CD1c-positive myeloid dendritic cell (primary cell): ENCODE results near the gene VSX1.
A peak's percentile ranks its signal among the peaks of the same experiment; 100 is the strongest.

Experiments
- DNase-seq: peaks from one replicate; pipeline ENCODE4 v3.0.0-alpha.2; 2016; ENCODE audit errors: extremely low spot score

VSX1 gene

DNA sequence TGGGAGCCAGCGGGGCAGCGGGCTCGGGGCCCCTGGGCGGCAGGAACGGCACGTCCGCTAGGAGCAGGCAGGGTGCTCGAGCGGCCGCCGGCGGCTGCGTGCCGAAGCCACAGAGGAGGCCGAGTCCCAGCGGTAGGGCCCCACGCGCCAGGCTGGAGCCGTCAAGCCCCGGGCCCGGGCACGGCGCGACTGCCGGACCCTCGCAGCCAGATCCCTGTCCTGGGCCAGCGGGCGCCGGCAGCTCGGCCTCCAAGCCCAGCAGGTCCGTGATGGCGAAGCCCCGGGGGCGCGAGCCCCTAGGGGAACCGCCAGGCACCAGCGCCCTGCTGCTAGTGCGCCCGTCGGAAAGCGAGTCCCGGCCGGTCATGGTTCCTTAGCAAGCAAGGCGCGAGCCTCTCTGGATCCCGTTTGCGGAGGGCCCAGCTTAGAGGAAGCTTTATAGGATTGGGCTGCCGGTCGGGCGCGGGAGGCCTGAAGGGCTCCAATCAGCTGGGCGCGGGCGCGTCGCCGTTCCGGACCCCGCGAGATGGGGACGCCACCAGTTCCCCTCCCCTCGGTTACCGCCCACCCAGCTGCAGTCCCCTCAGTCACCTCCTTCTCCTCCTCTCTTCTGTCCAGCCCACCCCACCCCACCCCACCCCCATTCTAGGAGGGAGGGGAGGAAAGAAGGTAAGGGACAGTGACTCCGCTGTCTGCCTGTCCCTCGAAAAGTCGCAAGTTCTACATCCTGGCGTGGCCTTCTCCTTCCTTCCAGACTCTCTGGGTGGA lies at the start of gene VSX1:
Gene VSX1, minus strand, starts transcription at position 412 of the 768 bp plus-strand sequence. Its CDS starts 45 bp downstream, at position 367.
- DNase-seq: no peak

DNA sequence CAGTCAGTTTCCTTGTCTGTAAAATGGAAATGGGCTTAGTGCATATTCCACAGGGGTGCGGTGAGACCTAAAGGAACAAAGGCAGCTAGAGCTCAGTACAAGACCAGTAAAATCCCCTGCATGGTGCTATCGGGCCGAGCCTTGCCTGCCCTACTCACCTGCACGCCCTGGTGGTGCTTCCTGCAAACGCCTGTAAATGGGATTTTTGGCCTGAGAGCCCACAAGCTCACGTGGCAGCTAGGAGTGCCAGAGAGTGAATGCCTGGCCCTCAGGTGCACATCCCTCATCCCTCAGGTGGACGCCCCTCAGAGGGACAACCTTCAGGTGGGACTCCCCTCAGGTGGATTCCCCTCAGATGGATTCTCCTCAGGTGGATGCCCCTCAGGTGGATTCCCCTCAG lies 48.0 kb upstream of the VSX1 start:
- no peak for DNase-seq

DNA sequence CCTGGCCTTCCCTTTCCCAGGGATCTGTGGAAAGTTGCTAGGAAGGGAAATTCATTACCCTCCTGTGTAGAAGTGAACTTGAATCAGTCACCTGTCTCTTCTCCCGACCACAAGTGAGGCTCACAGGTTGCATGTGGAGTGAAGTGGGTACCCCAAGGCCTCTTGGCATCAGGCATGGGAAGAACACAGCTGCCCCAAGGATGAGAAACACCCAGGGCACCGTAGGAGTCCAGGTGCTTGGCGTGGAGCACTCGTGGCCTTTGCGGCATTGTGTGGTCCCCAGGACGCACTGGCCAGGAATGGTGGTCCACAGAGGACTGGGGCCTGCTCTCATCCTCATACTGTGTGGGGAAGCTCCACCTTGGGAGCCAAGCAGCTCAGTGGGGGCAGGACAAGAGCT lies 47.5 kb upstream of the VSX1 start:
- no peak for DNase-seq

DNA sequence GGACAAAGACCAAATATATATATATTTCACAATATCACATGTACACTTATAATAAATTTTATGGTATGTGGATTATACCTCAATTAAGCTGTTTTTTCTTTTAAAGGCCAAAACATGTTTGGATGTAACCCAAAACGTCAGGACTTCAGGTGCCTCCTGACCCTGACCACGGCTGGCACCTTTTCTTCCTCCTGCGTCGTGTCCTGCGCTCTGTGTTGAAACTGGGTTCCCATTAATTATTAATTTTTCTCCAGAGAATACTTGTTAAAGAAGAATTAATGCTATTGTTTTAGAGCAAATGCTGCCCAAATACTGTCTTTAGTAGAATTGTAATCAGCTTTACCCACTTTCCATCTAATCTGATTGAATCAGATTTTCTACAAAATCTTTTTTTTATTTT lies 46.7 kb upstream of the VSX1 start:
- DNase-seq: no peak

DNA sequence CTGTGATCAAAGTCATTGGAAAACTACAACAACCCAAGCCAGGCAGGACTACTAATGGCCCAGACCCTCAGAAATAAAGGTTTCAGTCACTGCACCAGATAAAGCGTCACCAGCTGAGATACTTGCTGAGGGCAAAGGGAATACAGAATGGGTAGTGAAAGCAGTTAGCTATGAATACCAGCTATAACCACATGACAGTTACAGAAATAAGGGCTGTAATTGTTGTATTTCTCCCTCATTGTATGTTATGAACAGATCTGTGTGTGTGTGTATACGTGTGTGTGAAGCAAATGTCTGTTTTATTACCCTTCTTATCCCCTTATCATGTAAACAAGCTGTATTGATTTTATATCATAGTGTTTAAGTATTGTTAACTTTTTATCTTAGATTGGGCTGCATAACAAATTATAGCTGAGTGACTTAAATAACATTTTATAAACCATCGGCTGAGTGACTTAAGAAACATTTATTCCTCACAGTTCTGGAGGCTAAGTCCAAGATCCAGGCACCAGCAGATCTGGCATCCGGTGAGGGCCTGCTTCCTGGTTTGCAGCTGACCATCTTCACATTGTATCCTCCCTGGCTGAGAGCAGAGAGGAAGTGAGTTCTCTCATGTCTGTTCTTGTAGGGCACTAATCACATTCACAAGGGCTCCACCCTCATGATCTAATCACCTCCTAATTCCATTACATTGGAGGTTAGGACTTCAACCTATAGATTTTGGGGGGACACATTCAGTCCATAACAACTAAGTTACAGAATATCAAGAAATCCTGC lies 46.0 kb upstream of the VSX1 start:
- no peak for DNase-seq

DNA sequence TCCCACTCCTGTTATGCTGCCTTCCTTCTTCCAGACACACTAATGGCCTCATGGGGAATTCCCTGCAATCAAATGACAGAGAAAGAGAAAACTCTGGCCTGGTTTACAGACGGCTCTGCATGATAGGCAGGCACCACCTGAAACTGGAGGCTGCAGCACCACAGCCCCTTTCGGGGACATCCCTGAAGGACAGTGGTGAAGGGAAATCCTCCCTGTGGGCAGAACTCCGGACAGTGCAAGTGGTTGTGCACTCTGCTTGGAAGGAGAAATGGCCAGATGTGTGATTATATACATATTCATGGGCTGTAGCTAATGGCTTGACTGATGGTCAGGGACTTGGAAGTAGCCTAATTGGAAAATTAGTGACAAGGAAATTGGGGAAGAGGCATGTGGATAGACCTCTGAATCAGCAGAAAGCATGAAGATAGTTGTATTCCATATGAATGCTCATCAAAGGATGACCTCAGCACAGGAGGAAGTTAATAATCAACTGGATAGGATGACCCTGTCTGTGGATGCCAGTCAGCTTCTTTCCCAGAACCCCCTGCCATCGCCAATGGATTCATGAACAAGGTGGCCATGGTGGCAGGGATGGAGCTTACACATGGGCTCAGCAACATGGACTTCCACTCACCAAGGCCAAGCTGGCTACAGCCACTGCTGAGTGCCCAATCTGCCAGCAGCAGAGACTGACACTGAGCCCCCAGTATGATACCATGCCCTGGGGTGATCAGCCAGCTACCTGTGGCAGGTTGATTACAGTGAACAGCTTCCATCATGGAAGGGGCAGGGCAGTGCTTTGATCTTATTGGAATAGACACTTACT lies 44.5 kb upstream of the VSX1 start:
- DNase-seq: no peak

DNA sequence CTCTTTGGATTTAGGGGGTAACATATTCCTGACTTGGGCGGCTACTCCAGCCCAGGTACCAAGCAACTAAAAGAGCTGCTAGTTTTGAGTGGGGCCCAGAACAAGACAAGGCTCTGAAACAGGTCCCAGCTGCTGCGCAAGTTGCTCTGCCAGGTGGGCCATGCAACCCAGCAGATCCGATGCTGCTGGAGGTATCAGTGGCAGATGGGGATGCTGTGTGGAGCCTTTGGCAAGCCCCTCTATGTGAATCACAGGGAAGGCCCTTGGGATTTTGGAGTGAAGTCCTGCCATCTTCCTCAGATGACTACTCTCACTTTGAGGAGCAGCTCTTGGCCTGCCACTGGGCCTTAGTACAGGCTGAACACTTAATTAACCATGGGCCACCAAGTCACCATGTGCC lies 43.7 kb upstream of the VSX1 start:
- DNase-seq: no peak

DNA sequence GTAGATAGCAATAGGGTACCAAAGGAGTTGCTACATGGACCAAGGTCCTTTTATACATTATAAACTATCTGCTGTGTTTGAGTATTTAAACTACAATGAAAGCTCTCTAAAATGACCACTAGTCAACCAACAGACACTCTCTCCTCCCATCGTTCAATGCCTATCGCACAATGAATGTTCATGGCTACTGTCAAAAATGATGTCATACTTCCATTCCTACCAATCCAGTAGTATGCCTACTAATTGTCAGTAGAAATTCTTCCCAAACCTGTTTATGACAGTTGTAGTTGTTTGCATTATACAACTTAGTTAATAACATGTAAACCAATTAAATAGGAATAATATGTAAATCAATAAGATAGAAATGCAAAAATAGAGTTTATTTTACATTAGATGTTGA lies 39.0 kb upstream of the VSX1 start:
- DNase-seq: no peak

DNA sequence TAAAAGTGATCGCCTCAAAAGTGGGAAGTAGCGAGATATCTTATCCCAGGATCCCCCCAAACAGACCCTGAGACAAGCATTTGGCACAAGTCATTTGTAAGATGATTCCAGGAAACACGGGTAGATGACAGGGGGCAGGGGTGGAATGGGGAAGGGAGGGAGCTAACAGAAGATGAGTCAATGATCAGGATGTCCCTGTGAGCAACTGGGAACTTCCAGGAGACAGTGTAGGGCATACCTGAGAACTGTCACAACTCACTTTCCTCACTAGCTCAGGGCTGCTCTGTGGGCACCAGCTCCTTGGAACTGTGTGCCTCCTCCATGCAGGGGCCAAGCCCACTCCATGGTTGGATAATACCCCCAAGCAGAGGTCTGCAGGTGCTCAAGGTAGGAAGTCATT lies 38.5 kb upstream of the VSX1 start:
- DNase-seq: no peak

DNA sequence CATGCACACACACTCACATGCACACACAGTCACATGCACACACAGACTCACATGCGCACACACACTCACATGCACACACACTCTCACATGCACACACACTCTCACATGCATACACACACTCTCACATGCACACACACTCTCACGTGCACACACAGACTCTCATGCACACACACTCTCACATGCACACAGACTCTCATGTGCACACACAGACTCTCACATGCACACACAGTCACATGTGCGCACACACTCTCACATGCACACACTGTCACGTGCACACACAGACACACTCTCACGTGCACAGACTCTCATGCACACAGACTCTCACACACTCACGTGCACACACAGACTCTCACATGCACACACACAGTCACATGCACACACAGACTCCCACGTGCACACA lies 36.6 kb upstream of the VSX1 start:
- no peak for DNase-seq

DNA sequence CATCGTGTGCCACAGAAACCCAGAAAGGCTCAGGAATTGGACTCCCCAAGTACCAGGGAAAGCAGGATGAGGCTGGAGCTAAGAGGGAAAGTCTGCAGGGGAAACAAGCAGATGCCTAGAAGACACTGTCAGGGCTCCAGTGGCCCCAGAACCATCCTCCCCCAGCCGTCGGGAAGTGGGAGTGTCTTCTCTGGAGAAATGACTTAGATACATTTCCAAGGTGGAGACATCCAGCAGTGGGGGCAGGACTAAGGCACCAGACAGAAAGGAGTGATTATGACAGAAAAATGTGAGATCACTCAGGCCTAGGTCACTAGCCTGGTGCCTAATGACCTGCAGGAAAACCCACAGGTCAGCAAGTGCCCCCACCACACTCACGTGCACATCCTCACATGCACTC lies 36.0 kb upstream of the VSX1 start:
- DNase-seq: no peak

DNA sequence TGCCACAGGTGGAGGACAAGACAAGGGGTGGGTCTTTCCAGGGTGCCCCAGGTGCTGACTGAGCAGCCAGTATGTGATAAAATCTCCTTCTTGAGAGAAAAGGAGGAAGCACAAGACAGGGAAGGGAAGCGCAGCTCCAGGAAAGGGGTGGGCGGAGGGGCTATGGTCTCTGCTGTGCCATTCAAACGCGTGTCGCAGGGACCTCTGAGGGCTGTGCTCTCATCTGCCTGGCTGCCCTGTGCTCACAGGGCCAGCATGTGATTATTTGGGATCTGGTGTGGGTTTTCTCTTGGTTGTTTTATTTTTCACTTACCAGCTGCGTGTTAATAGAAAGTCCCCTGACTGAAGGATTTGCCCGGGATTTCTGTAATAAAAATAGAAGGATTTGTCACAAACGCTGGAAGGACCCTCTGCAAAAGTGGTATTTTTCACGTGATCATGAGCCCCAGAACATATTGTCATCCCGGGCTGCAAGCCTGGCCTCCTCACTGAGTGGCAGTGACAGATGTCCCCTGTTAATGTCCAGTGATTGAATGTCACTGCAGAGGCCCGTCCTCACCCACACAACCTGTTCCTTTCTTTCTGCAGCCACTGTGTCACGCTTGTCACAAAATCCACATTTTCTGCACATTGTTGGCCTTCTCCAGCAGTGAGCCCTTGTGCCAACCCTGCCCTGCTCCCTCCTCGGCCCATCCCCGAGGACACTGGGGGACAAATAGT lies 35.0 kb upstream of the VSX1 start:
- DNase-seq: peak; percentile 19

DNA sequence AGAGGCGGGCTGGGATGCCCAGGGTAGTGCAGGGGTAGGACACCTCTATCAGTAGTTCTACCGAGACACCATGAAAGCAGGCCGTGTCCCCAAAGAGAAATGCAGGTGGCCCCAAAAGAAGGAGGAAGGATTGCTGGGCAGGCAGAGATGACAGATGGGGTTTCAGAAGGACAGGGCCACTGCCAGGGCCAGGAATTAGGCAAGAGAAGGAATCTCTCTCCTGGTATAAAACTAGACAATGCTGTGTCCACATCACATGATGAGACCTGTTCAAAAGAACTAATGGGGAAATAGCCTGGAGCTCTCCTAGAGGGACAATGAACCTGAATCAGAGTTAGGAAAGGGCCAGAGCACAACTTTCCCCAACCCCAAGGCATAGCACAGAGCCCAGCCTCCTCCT lies 21.6 kb upstream of the VSX1 start:
- no peak for DNase-seq

DNA sequence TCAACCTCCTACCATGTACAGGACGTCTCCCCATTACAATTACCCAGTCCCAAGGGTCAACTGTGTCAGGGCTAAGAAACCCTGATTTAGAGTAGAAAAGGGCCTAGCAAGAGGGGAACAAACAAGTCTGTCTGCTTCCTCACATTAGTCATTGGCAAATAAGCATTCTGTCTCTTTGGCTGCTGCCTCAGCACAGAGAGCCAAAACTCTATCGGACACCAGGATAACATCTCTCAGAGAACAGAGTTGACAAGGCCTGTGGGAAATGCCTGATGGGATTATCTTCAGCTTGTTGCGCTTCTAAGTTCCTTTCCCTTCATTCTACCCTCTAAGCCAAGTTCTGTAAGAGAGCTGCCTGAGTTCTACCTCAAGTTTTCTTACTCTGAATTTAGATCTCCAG lies 19.0 kb upstream of the VSX1 start:
- no peak for DNase-seq

DNA sequence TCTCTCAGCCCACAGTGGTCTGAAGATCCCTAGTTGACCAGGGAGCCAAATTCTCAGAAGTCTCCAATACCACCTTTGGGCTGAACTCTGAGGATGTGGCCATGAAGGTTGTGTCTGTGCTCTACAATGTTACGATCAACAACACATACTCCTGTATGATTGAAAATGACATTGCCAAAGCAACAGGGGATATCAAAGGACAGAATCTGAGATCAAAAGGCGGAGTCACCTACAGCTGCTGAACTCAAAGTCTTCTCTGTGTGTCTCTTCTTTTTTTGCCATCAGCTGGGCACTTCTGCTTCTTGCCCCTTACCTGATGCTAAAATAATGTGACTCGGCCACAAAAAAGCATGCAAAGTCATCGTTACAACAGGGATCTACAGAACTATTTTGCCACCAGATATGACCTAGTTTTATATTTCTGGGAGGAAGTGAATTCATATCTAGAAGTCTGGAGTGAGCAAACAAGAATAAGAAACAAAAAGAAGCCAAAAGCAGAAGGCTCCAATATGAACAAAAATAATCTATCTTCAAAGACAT lies 17.7 kb upstream of the VSX1 start:
- DNase-seq: no peak

DNA sequence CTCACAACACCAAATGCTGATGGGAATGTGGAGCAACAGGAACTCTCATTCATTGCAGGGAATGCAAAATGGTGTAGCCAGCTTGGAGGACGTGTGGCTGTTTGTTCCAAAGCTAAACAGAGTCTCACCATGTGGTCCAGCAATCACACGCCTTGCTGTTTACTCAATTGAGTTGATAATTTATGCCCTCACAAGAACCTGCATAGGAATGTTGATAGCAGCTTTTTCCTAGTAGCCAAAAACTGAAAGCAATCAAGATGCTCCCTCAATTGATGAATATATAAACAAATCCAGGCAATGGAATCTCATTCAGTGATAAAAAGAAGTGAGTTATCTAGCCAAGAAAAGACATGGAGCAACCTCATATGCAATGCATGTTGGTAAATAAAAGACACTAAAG lies 15.6 kb upstream of the VSX1 start:
- no peak for DNase-seq

DNA sequence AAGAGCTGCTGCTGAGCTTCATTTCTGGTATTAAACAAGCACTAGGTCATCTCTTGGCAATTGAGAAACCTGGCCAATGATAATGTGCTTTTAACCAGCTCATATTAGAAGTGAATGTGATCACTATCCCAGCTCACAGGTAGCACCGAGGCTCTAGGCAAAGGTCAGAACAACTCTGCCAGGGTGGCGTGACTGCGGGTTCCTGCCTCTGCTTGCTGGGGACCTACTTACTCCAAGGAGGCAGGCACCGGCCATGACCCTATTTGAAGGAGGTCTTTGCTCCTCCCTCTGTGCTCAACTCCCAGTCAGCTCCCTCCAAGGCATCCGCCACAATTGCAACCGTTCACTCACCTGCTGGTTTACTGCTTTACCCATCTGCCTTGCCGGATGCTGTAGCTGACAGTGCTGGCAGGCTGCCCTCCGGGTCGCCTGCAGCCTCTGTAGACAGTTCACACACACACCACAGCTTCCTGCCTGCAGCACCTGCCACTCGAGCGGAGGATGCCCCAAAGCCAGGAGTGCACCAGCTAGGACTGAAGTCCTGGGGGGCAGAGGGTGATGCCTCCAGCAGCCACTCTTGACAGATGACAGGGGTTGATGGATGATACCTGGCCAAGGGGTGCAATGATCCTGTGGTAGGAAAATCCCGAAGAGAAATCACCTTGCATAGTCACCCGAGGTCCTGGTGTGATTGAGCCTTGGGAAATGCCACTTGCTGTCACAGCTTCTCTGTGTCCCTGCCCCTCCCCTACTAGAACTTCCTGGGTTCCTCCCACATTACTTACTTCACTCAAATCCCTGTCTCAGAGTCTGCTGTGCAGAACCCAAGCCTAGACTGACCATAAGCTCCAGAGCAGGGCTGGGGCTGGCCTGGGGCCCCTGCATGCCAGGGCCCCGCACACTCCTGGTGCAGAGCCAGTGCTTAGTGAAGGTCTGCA lies 8.8 kb upstream of the VSX1 start:
- DNase-seq: peak; percentile 24

DNA sequence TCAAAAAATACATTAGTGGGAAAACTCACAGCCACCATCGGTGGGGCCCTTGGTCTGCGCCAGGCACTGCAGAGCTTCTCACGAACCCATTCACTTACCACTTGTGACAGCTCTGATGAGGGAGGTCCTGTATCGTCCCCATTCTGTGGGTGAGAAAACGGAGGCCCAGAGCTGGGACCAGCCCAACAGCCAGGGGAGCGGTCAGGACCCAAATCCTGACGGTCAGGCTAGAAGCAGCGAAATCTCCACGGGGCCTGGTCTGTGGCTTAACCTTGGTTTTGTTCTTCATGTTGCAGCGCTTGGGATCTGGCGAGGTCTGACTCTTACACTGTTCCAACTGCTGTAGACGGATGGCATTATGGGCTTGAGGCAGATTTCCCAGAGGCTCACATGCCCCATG lies 7.7 kb upstream of the VSX1 start:
- DNase-seq: no peak

DNA sequence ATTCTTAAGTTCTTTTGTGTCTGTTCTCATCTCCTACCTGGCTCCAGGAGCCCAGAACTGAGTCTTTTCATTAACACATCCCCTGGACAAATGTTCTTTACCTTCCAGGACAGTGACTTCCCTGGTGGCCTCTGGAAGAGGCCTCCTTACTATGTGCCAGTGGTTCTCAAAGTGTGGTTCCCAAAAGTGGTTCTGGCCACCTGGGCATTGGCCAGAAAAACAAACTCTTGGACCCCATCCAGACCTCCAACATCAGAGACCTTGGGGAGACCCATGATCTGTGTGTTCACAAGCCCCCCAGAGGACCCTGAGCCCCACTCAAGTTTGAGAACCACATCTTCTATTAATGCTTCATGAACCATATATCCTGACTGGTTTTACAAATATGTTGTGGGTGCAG lies 7.2 kb upstream of the VSX1 start:
- no peak for DNase-seq

DNA sequence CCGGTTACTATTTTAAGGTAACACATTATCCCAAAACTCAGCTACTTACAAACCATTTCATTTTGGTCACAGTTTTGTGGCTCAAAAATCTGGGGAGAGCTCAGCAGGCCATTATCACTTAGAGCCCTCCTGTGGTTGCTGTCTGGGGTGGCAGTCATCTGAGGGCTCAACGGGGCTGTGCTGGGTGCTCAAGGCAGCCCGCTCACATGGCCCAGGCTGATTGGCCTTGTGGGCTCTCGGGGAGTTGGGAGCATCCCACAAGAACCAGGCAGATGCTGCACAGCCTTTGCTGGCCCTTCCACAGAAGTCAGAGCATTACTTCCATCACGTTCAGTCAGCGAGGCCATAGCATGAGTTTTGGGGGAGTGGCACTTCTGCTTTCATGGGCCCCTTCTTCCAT lies 6.3 kb upstream of the VSX1 start:
- no peak for DNase-seq
